GM19372 (cell line): ENCODE data around the gene OR10AD1.

Experiments
- ATAC-seq: cut with Tn5 transposase; IDR thresholded peaks from one replicate; pipeline ENCODE4 v1.9.1; 2021; ENCODE audit warnings: mild to moderate bottlenecking, low read depth, moderate library complexity; ENCODE audit not compliant: unreplicated experiment

The OR10AD1 gene

GRCh38 chr12:48192861-48193260 is 10.2 kb downstream of the OR10AD1 start:
- ATAC-seq: no peak

GRCh38 chr12:48191096-48191495 is 12.0 kb downstream of the OR10AD1 start:
- no peak for ATAC-seq

GRCh38 chr12:48189331-48190125 is 13.6 kb downstream of the OR10AD1 start:
- ATAC-seq: no peak

- no peak for ATAC-seq
Measured at GRCh38 chr12:48187916-48188695, 15.0 kb downstream of the OR10AD1 start.

GRCh38 chr12:48185181-48185919 is 17.7 kb downstream of the OR10AD1 start:
- ATAC-seq: no peak

GRCh38 chr12:48184549-48184922 is 18.6 kb downstream of the OR10AD1 start:
- ATAC-seq: no peak

GRCh38 chr12:48183876-48184548 is 19.1 kb downstream of the OR10AD1 start:
- peak; percentile 10 for ATAC-seq

GRCh38 chr12:48183091-48183875 is 19.8 kb downstream of the OR10AD1 start, which contains the start of gene CCDC184:
TSS of gene CCDC184 (plus strand) at chr12:48183644. CDS start at chr12:48184123, 479 bp downstream.
- peak; percentile 73 for ATAC-seq

GRCh38 chr12:48182631-48183030 is 20.5 kb downstream of the OR10AD1 start:
- no peak for ATAC-seq

GRCh38 chr12:48180857-48181495 is 22.1 kb downstream of the OR10AD1 start:
- no peak for ATAC-seq

GRCh38 chr12:48180424-48180823 is 22.7 kb downstream of the OR10AD1 start:
- ATAC-seq: no peak

- no peak for ATAC-seq
Measured at GRCh38 chr12:48179466-48179865, 23.6 kb downstream of the OR10AD1 start.

- ATAC-seq: no peak
Measured at GRCh38 chr12:48177982-48178381, 25.1 kb downstream of the OR10AD1 start.

GRCh38 chr12:48176417-48176751 is 26.7 kb downstream of the OR10AD1 start:
- no peak for ATAC-seq

- no peak for ATAC-seq
Measured at GRCh38 chr12:48175613-48176416, 27.3 kb downstream of the OR10AD1 start.

GRCh38 chr12:48169011-48169410 is 34.1 kb downstream of the OR10AD1 start:
- ATAC-seq: no peak

- no peak for ATAC-seq
Measured at GRCh38 chr12:48165089-48165981, 37.8 kb downstream of the OR10AD1 start.

GRCh38 chr12:48164451-48164850 is 38.6 kb downstream of the OR10AD1 start:
- ATAC-seq: no peak
